ENCODE data around the gene SPATA19.

SPATA19 gene

GRCh38 chr11:133816146-133816870 is 29.0 kb downstream of the SPATA19 start:
- DNase-seq (ENCODE audit: insufficient read length, low spot score) (no peak), FAIRE-seq (no peak)
- TF ChIP-seq POLR2A (IDR thresholded peaks at IDR 0.05; ENCODE audit: low read depth, low read length) = no peak

- FAIRE-seq (no peak), DNase-seq (ENCODE audit: insufficient read length, low spot score) (no peak)
- no peak for TF ChIP-seq POLR2A (IDR thresholded peaks at IDR 0.05; ENCODE audit: low read depth, low read length)
These were observed 29.7 kb downstream of the SPATA19 start for GRCh38 chr11:133815636-133816035.

DNA sequence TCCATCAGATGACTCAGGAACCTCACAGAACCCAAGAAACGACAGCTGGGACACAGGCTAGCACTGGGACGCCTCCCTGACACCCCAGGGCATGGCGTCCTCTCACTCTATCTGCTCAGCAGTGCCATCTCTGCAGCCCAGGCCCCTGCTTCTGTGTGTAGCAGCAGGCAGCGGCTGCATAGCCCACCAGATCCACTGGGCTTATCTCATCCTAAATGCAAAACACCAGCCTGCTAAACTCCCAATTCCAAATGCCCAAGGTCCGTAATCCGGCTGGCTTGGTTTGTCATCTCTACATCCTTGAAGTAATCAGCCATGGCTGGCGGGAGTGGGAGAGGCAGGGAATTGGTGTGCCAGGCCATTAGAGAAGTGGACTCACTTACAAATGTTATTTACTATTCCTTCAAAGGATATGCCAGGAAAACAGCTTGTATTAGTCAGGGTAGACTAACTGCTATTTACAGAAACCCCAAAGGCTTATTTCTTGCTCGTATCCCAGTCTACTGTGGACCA is 30.7 kb downstream of the SPATA19 start:
- no peak for TF ChIP-seq POLR2A (IDR thresholded peaks at IDR 0.05; ENCODE audit: low read depth, low read length)
- no peak for FAIRE-seq

DNA sequence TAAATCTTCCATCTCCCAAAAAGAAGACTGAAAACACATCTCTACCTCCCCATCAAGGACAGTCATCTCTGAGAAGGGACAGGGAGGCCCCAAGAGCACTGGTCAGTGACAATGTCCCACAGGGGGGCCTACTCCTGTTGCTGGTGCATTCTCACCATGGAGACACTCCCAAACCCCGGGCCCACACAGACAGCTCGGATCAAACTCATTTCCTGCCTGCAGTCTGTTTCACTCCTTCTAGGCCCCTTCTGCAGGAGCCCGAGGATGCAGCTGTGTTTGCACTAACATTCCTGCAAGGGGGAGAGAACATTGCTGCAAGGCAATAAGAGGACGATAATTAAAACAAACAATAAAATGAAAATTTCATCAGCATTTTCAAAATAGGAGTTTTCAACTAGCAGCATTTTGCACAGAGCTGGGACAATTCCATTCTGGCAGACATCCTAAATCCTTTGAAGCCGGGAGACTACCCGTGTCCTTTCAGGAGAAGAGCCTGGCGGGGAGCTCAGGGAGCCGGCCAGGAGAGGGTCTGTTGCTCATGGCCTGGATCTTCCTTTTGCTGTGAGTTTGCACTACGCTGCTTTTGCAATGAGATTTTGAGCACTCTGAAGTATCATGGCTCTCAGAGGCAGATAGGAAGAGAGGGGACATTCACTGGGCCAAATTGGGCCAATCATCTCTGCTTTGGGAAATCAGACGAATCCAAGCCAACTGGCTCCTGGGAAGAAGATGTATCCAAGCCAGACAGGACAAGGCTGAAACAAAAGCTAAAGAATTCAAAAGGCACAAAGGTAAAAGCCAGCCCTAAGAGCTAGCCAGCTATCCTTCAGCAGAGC is 33.2 kb downstream of the SPATA19 start:
- no peak for TF ChIP-seq POLR2A (IDR thresholded peaks at IDR 0.05; ENCODE audit: low read depth, low read length)
- DNase-seq (ENCODE audit: insufficient read length, low spot score) = no peak
- FAIRE-seq = no peak

More for the DNA sequence above, 30.7 kb downstream of the SPATA19 start:
- no peak for DNase-seq (ENCODE audit: insufficient read length, low spot score)

DNA sequence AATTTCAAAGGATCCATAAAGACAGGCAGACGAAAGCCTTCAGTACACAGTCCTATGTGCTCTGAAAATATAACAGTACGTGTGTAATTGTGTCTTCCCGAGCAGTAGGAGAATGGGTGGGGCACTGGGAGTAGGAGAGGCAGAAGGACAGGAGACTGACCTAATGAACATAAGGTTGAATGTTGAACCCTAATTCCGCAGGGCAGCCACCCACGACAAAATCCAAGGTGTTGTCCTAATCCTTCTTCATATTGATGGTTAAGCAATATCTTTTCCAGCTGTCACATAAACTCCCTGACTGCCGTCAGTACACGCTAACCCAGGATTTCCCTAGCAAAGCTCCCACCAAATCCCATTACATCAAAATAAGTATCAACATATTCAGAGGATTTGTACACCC is 34.5 kb downstream of the SPATA19 start:
- no peak for DNase-seq (ENCODE audit: insufficient read length, low spot score)
- no peak for FAIRE-seq
- TF ChIP-seq POLR2A (IDR thresholded peaks at IDR 0.05; ENCODE audit: low read depth, low read length) = no peak

GRCh38 chr11:133809569-133810491 is 35.5 kb downstream of the SPATA19 start:
- no peak for FAIRE-seq
- DNase-seq (ENCODE audit: insufficient read length, low spot score) = no peak
- no peak for TF ChIP-seq POLR2A (IDR thresholded peaks at IDR 0.05; ENCODE audit: low read depth, low read length)

GRCh38 chr11:133808393-133809140 is 36.7 kb downstream of the SPATA19 start:
- TF ChIP-seq POLR2A (IDR thresholded peaks at IDR 0.05; ENCODE audit: low read depth, low read length) = no peak
- FAIRE-seq = no peak
- DNase-seq (ENCODE audit: insufficient read length, low spot score) = no peak

DNA sequence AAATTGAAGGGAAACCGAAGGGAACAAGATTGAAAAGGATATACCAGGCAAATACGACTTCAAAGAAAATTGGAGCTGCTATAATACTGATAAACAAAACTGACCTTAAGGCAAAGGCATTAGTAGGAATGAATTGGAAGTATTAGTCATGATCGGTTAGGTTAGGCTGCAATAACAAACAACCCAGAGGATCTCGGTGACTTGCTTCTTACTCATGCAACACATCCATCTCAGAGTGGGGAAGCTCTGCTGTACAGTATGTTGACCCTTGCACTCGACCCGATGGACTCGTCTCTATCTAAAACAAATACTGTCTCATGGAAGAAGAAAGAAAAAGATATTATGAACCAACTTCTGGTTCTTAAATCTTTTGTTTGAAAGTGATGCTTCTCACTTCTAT is 42.3 kb downstream of the SPATA19 start:
- TF ChIP-seq POLR2A (IDR thresholded peaks at IDR 0.05; ENCODE audit: low read depth, low read length) = no peak
- DNase-seq (ENCODE audit: insufficient read length, low spot score) (no peak), FAIRE-seq (no peak)

DNA sequence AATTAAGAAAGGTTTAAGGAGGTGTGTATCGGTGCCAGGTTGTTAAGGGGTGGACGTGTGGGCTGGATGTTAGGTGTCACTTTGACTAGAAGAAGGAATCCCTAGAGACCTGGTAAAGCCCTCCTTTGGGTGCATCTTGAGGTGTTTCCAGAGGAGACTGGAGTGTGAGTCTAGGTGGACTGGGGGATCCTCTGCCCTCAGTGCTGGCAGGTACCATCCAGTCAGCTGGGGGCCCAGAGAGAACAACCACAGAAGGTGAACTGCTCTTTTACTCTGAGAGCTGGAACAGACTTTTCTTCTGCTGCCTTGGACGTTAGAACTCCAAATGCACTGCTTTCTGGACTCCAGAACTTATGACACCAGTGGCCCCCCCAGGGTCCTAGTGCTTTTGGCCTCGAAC is 44.0 kb downstream of the SPATA19 start:
- TF ChIP-seq POLR2A (IDR thresholded peaks at IDR 0.05; ENCODE audit: low read depth, low read length) = no peak
- FAIRE-seq = no peak
- DNase-seq (ENCODE audit: insufficient read length, low spot score) = no peak

- no peak for DNase-seq (ENCODE audit: insufficient read length, low spot score)
- no peak for TF ChIP-seq POLR2A (IDR thresholded peaks at IDR 0.05; ENCODE audit: low read depth, low read length)
- no peak for FAIRE-seq
These were observed 44.6 kb downstream of the SPATA19 start for GRCh38 chr11:133800666-133801065.

DNA sequence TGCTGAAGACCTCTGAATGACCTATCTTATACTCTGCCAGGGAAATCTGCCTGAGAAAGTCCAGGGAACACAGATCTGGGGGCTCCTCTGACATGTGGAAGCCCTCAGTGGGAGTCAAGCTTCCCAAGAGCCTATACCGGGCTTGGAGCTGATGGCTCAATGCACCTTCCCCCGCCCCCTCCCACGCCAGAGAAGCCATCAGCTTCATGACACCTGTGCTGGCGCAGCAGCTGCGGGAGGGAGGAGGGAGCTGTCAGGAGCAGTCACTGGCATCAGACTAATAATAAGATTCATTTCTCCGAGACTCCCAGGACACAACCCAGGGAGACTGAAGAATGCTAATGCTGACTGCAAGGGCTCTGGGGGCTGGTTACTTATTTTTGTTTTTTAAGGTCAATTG is 47.8 kb downstream of the SPATA19 start:
- DNase-seq (ENCODE audit: insufficient read length, low spot score) (no peak), FAIRE-seq (no peak)
- TF ChIP-seq POLR2A (IDR thresholded peaks at IDR 0.05; ENCODE audit: low read depth, low read length) = no peak

DNA sequence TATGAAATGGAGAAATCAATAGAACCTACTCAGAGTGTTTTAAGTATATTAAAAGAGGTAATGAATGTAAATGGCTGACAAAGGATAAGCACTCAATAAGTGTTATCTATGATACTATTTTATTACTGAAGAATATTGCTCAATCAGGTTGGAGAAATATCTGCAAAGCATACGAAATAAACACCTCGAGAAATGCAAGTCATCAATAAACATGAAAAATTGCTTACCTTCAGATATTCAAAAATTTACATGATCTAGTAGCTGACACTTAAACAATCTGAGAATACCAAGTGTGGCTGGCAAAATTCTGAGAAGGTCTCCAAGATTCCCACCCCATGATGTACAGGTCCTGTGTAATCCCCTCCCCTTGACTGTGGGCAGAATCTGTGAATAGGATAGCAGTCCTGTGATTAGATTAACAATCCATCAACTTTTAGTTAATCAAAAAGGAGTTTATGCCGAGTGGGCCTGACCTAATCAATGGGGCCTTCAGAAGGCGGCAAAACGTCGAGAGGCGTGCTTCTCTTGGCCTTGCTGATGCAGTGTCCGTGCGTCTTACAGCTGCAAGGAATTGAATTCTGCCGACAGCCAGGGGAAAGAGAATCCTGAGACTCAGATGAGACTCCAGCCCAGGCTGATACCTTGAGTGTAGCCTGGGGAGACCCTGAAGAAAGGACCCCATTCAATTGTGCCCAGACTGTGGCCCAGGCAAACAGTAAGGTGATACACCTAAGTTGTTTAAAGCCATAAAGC is 49.1 kb downstream of the SPATA19 start:
- no peak for FAIRE-seq
- TF ChIP-seq POLR2A (IDR thresholded peaks at IDR 0.05; ENCODE audit: low read depth, low read length) = no peak
- no peak for DNase-seq (ENCODE audit: insufficient read length, low spot score)

All from H54 (cell line).